ENCODE results near the gene GHR.

The GHR gene

GRCh38 chr5:42770003-42770402 is 346.8 kb downstream of the GHR start:
- ATAC-seq, result no peak
- TF ChIP-seq CREB5 (CRISPR knock-in tag; IDR thresholded peaks at IDR 0.05; ENCODE audit: low read depth) (no peak), PPARA (CRISPR knock-in tag; IDR thresholded peaks at IDR 0.05; ENCODE audit: borderline replicate concordance) (no peak), TCF4 (CRISPR knock-in tag; IDR thresholded peaks at IDR 0.05; ENCODE audit: borderline replicate concordance) (no peak), ZNF70 (CRISPR knock-in tag; IDR thresholded peaks at IDR 0.05) (no peak), TOX (CRISPR knock-in tag; IDR thresholded peaks at IDR 0.05; ENCODE audit: borderline replicate concordance) (no peak), RARB (CRISPR knock-in tag; IDR thresholded peaks at IDR 0.05) (no peak), CSRNP3 (CRISPR knock-in tag; IDR thresholded peaks at IDR 0.05) (no peak), ESRRG (CRISPR knock-in tag; IDR thresholded peaks at IDR 0.05) (no peak), ZFP3 (CRISPR knock-in tag; IDR thresholded peaks at IDR 0.05) (no peak), CSDC2 (CRISPR knock-in tag; IDR thresholded peaks at IDR 0.05) (no peak), ISL1 (CRISPR knock-in tag; IDR thresholded peaks at IDR 0.05) (no peak), ARNTL (CRISPR knock-in tag; IDR thresholded peaks at IDR 0.05; ENCODE audit: borderline replicate concordance, low read depth) (no peak), GLIS3 (CRISPR knock-in tag; IDR thresholded peaks at IDR 0.05) (no peak), OSR1 (CRISPR knock-in tag; IDR thresholded peaks at IDR 0.05) (no peak), ZNF8 (CRISPR knock-in tag; IDR thresholded peaks at IDR 0.05) (no peak)
